SU-DHL-6 (cell line): ENCODE measurements around the gene KMT2D.

Source experiments
- H2AFZ ChIP-seq: fragments of 200-600 bp; sonication (generic); 2 replicates; pipeline ENCODE4 v1.6.1; 2014; ENCODE audit warnings: low read depth, mild to moderate bottlenecking, moderate library complexity, mixed read lengths, antibody characterized with exemption, low read length; ENCODE audit not compliant: severe bottlenecking
- H3F3A ChIP-seq: fragments of 200-600 bp; shearing (Covaris generic); 2 replicates; pipeline ENCODE4 v1.6.0; 2016; ENCODE audit warnings: antibody characterized with exemption, mild to moderate bottlenecking; ENCODE audit not compliant: insufficient read depth
- H3K27ac ChIP-seq: fragments of 200-600 bp; sonication (generic); 2 replicates; pipeline ENCODE4 v1.5.1; 2016; ENCODE audit warnings: low read depth, mild to moderate bottlenecking, low read length, moderate library complexity, mixed read lengths
- H3K27me3 ChIP-seq: fragments of 200-600 bp; sonication (generic), shearing (Covaris generic); 2 replicates; pipeline ENCODE4 v1.6.0; 2014; ENCODE audit warnings: mild to moderate bottlenecking, low read length
- H3K36me3 ChIP-seq: fragments of 200-600 bp; sonication (generic); 2 replicates; pipeline ENCODE4 v1.6.1; 2014; ENCODE audit warnings: mild to moderate bottlenecking, low read length, mixed read lengths
- H3K4me2 ChIP-seq: fragments of 300-600, 200-600 bp; shearing (Covaris generic), sonication (generic); 2 replicates; pipeline ENCODE4 v1.6.0; 2014; ENCODE audit warnings: low read length, low read depth, mild to moderate bottlenecking; ENCODE audit not compliant: poor library complexity, severe bottlenecking
- H3K4me3 ChIP-seq: fragments of 200-600 bp; sonication (generic); 2 replicates; pipeline ENCODE4 v1.5.1; 2014; ENCODE audit warnings: antibody characterized with exemption, low read length, mild to moderate bottlenecking, mixed read lengths; ENCODE audit not compliant: insufficient read depth, poor library complexity, severe bottlenecking
- H3K79me2 ChIP-seq: fragments of 200-600 bp; sonication (generic); 2 replicates; pipeline ENCODE4 v1.6.1; 2014; ENCODE audit warnings: mild to moderate bottlenecking, low read length, moderate library complexity; ENCODE audit not compliant: insufficient read depth
- H3K9ac ChIP-seq: fragments of 200-600 bp; sonication (generic); 2 replicates; pipeline ENCODE4 v1.7.0; 2014; ENCODE audit warnings: mild to moderate bottlenecking, low read length
- H3K9me2 ChIP-seq: fragments of 200-600 bp; sonication (generic); replicated peaks from 2 replicates; pipeline ENCODE4 v1.6.1; 2014; ENCODE audit warnings: low read length; ENCODE audit not compliant: insufficient read depth
- H3K9me3 ChIP-seq: fragments of 200-600 bp; sonication (generic); 2 replicates; pipeline ENCODE4 v1.6.1; 2014; ENCODE audit warnings: low read length, mixed read lengths; ENCODE audit not compliant: insufficient read depth
- H4K20me1 ChIP-seq: fragments of 200-600 bp; sonication (generic); 2 replicates; pipeline ENCODE4 v1.6.1; 2014; ENCODE audit warnings: low read depth, mild to moderate bottlenecking, antibody characterized with exemption, low read length, moderate library complexity, mixed read lengths
- CTCF ChIP-seq: fragments of 200-600 bp; sonication (generic); IDR thresholded peaks from one replicate; pipeline ENCODE4 v1.5.1; 2017; ENCODE audit warnings: antibody characterized with exemption, mild to moderate bottlenecking, low read length, moderate library complexity; ENCODE audit not compliant: insufficient read depth, poor library complexity, severe bottlenecking
- EZH2phosphoT487 ChIP-seq: fragments of 200-600 bp; sonication (generic), shearing (Covaris generic); conservative IDR thresholded peaks from 2 replicates; pipeline ENCODE4 v1.6.1; 2018; ENCODE audit warnings: mild to moderate bottlenecking, antibody characterized with exemption, low read length, moderate library complexity, mixed read lengths

The KMT2D gene

GRCh38 chr12:49043241-49043640 lies 17.4 kb downstream of the KMT2D start:
- H3K4me3 ChIP-seq = no peak overlapping the region
- no peaks in the 10 kb centered on the region for H4K20me1 ChIP-seq
- no peak overlapping the region for H3K9ac ChIP-seq
- no peak overlapping the region for H3K27ac ChIP-seq
- no peaks in the 10 kb centered on the region for H3K9me3 ChIP-seq
- H3F3A ChIP-seq = no peaks in the 10 kb centered on the region
- no peak overlapping the region for H3K4me2 ChIP-seq
- 0 out of 2 replicates have a peak, but pooled peaks cover 3% of the 10 kb centered on the region for H3K36me3 ChIP-seq
- H3K9me2 ChIP-seq = no peaks in the 10 kb centered on the region
- H3K79me2 ChIP-seq = no peaks in the 10 kb centered on the region
- TF ChIP-seq EZH2phosphoT487 (no peak), CTCF (no peak)
- no peaks in the 10 kb centered on the region for H3K27me3 ChIP-seq
- no peak overlapping the region for H2AFZ ChIP-seq

- H3K9ac ChIP-seq = no peak overlapping the region
- H3K79me2 ChIP-seq = no peaks in the 10 kb centered on the region
- H3K4me2 ChIP-seq = no peak overlapping the region
- no peak overlapping the region for H3K4me3 ChIP-seq
- no peaks in the 10 kb centered on the region for H3K9me3 ChIP-seq
- H3K9me2 ChIP-seq = no peaks in the 10 kb centered on the region
- no peak overlapping the region for H2AFZ ChIP-seq
- TF ChIP-seq EZH2phosphoT487 = no peak
- no peak for TF ChIP-seq CTCF
- no peaks in the 10 kb centered on the region for H3K27me3 ChIP-seq
- H4K20me1 ChIP-seq = no peaks in the 10 kb centered on the region
- H3K36me3 ChIP-seq = peaks cover 4% of the 10 kb centered on the region
- no peak overlapping the region for H3K27ac ChIP-seq
- H3F3A ChIP-seq = no peaks in the 10 kb centered on the region
Measured at GRCh38 chr12:49041881-49042484, 18.6 kb downstream of the KMT2D start.

- no peak overlapping the region for H3K27ac ChIP-seq
- peaks cover 6% of the 10 kb centered on the region for H3K36me3 ChIP-seq
- H2AFZ ChIP-seq = no peak overlapping the region
- TF ChIP-seq CTCF = no peak
- TF ChIP-seq EZH2phosphoT487 = no peak
- H3K4me3 ChIP-seq = no peak overlapping the region
- H3K9me3 ChIP-seq = no peaks in the 10 kb centered on the region
- no peaks in the 10 kb centered on the region for H3F3A ChIP-seq
- no peaks in the 10 kb centered on the region for H3K79me2 ChIP-seq
- H3K27me3 ChIP-seq = no peaks in the 10 kb centered on the region
- H3K9me2 ChIP-seq = no peaks in the 10 kb centered on the region
- no peaks in the 10 kb centered on the region for H4K20me1 ChIP-seq
- H3K4me2 ChIP-seq = no peak overlapping the region
- no peak overlapping the region for H3K9ac ChIP-seq
Measured at GRCh38 chr12:49041036-49041880, 19.3 kb downstream of the KMT2D start.
